ENCODE results near the gene CRIP1. TPM values are rescaled to one million over a fixed set of nuclear protein-coding genes. Genes with fewer than 3 reads are reported as not detected.

CRIP1 gene
- total and polyA plus RNA-seq, 2 experiments from 2014 or later: 0.80 to 8.4 TPM

- TF ChIP-seq NANOG (IDR thresholded peaks at IDR 0.05; ENCODE audit: borderline replicate concordance): no peak
- no peak for TF ChIP-seq STAT1 (IDR thresholded peaks at IDR 0.05; ENCODE audit: unreplicated experiment)
- no peak for TF ChIP-seq ETS1 (IDR thresholded peaks at IDR 0.05)
Measured at GRCh38 chr14:105439710-105440553, 46.8 kb upstream of the CRIP1 start (continued).

- Histone ChIP-seq H3K9me2 (ENCODE audit: insufficient read depth) (no peaks in the 10 kb centered on the region), H2AFZ (no peak overlapping the region), H3K79me2 (replicated peaks; ENCODE audit: insufficient read depth) (peaks cover 33% of the 10 kb centered on the region), H3K4me1 (ENCODE audit: insufficient read depth) (no peaks in the 10 kb centered on the region), H3K4me2 (no peak overlapping the region), H4K20me1 (replicated peaks; ENCODE audit: insufficient read depth) (peaks cover 26% of the 10 kb centered on the region), H3K36me3 (ENCODE audit: insufficient read depth) (no peaks in the 10 kb centered on the region), H3K27ac (ENCODE audit: low read depth) (no peak overlapping the region), H3K27me3 (ENCODE audit: insufficient read depth) (no peaks in the 10 kb centered on the region), H3F3A (replicated peaks; ENCODE audit: low read depth) (no peaks in the 10 kb centered on the region), H3K4me3 (no peak overlapping the region)
- no peaks in the 10 kb centered on the region for H3K9me3 Mint-ChIP-seq
- H3K36me3 Mint-ChIP-seq (ENCODE audit: low read depth): peaks cover 20% of the 10 kb centered on the region
- H3K27ac Mint-ChIP-seq: no peak overlapping the region
- H3K4me1 Mint-ChIP-seq: peaks cover 4% of the 10 kb centered on the region; the same call in 2 of the 3 replicates
- DNase-seq (ENCODE audit: low spot score) (no peak), ATAC-seq (no peak)
- peaks cover 5% of the 10 kb centered on the region for H3K27me3 Mint-ChIP-seq (ENCODE audit: insufficient read depth, low read depth, poor library complexity)
- no peak overlapping the region for H3K4me3 Mint-ChIP-seq
- TF ChIP-seq STAT1 (IDR thresholded peaks at IDR 0.05; ENCODE audit: unreplicated experiment): no peak
- no peak for TF ChIP-seq EZH2 (IDR thresholded peaks at IDR 0.05; ENCODE audit: low read depth, unreplicated experiment)
- TF ChIP-seq ZNF331 (CRISPR knock-in tag; IDR thresholded peaks at IDR 0.05; ENCODE audit: low read depth): no peak
- no peak for TF ChIP-seq CTCF (conservative IDR thresholded peaks at IDR 0.05; ENCODE audit: low read depth in 2 of 2)
- no peak for TF ChIP-seq POLR2AphosphoS5 (IDR thresholded peaks at IDR 0.05; ENCODE audit: low read depth)
- TF ChIP-seq EZH2phosphoT487 (IDR thresholded peaks at IDR 0.05; ENCODE audit: unreplicated experiment): no peak
- no peak for TF ChIP-seq ETS1 (IDR thresholded peaks at IDR 0.05)
- no peak for TF ChIP-seq NANOG (IDR thresholded peaks at IDR 0.05; ENCODE audit: borderline replicate concordance)
- no peak for TF ChIP-seq REST (IDR thresholded peaks at IDR 0.05; ENCODE audit: unreplicated experiment)
- no peak for TF ChIP-seq CREB1 (CRISPR knock-in tag; IDR thresholded peaks at IDR 0.05; ENCODE audit: low read depth)
- no peak for TF ChIP-seq JUNB (IDR thresholded peaks at IDR 0.05; ENCODE audit: unreplicated experiment)
- no peak for TF ChIP-seq ZNF114 (CRISPR knock-in tag; IDR thresholded peaks at IDR 0.05)
Measured at GRCh38 chr14:105440554-105440900, 46.2 kb upstream of the CRIP1 start.

Measured in GM23338 (cell line).